ENCODE data around the gene SF3B5. TPM values are rescaled to one million over a fixed set of nuclear protein-coding genes. Genes with fewer than 3 reads are reported as not detected.

SF3B5 gene
- total and polyA plus RNA-seq, 9 of the 15 experiments (the other 6 are each of a cell fraction or from before 2014, with no cell fraction given) = 238 to 1,211 (median 407) TPM

DNA sequence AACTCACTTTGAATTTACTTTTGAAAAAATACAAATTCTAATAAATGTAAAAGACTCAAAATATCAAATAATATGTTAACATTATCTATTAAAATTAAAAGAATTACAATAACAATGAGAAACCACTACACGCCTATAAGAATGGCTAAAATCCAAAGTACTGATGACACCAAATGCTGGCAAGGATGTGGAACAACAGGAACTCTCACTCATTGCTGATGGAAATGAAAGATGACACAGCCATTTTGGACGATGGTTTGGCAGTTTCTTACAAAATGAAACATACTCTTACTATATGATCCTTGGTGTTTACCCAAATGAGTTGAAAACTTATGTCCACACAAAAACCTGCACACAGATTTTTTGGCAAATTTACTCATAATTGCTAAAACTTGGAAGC is 39.4 kb upstream of the SF3B5 start (continued):
- peak; percentile 34; the same call in 1 of the 2 replicates for TF ChIP-seq C11orf30 (IDR thresholded peaks at IDR 0.05; ENCODE audit: low read depth)
- TF ChIP-seq ZNF316 (IDR thresholded peaks at IDR 0.05) = peak; percentile 28; the same call in 1 of the 2 replicates

DNA sequence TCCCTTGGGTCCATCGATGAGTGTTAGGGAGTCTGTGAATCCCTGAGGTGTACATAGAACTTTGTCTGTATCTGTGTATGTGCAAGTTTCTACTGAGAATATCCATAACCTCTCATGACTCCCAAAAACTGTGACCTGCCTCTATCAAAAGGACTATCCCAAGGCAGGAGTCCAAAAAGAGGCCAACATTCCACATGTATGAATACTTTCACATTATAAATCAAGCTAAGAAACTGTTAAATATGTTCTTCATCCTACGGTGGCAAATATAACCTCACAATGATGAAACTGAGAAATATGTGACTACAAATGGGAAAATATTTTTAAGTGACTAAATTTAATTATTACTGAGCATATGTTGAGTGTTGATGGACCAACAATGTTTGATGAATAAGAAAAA is 38.8 kb upstream of the SF3B5 start:
- Histone ChIP-seq H3K9ac (ENCODE audit: insufficient read depth in 1 of 2, low read depth in 2 of 2, low read length in 2 of 2) (no peak overlapping the region), H3K9me3 (replicated peaks; ENCODE audit: control insufficient read depth, insufficient read depth, low read depth, low read length) (no peaks in the 10 kb centered on the region), H4K20me1 (replicated peaks; ENCODE audit: control insufficient read depth, insufficient read depth, low read length) (no peaks in the 10 kb centered on the region), H3K79me2 (ENCODE audit: control insufficient read depth, insufficient read depth, low read length) (no peaks in the 10 kb centered on the region), H3K36me3 (ENCODE audit: control insufficient read depth, insufficient read depth, low read length) (no peaks in the 10 kb centered on the region), H3K4me1 (replicated peaks in 1 of 2; ENCODE audit: control insufficient read depth in 2 of 2, insufficient read depth in 2 of 2, low read length in 2 of 2) (0 out of 5 replicates have a peak, but pooled peaks cover 0 to 2% of the 10 kb centered on the region in 2 experiments), H3K27me3 (ENCODE audit: control insufficient read depth in 2 of 2, insufficient read depth in 2 of 2, low read length in 2 of 2) (peaks cover 3 to 5% of the 10 kb centered on the region in 2 experiments; a peak in 4 of 5 replicates), H3K27ac (ENCODE audit: extremely low read depth, low read depth, low read length) (no peak overlapping the region), H3K9me1 (ENCODE audit: control insufficient read depth, insufficient read depth, low read length) (no peaks in the 10 kb centered on the region), H3K4me2 (ENCODE audit: insufficient read depth, low read length) (no peak overlapping the region), H2AFZ (ENCODE audit: low read depth, low read length) (no peak overlapping the region), H3K4me3 (no peak overlapping the region)
- intact Hi-C loops (cut with micrococcal nuclease) = no loop called here
- no peak for FAIRE-seq
- no peak for DNase-seq (ENCODE audit: extremely low read depth in 1 of 4, low spot score in 3 of 4)
- ATAC-seq = no peak
- POLR2A ChIA-PET = no interaction called here
- in situ Hi-C loops (cut with MboI) = no loop called here
- BruUV-seq (replicated peaks) = no TSS peak
- CTCF ChIA-PET (ENCODE audit: low intra/inter-chr PET ratio) = no interaction called here
- 12% methylated on average over 2 of the region's 2 CpGs for WGBS (ENCODE audit: insufficient coverage, low coverage, missing lambda C conversion rate)
- TF ChIP-seq, protein P1, sequence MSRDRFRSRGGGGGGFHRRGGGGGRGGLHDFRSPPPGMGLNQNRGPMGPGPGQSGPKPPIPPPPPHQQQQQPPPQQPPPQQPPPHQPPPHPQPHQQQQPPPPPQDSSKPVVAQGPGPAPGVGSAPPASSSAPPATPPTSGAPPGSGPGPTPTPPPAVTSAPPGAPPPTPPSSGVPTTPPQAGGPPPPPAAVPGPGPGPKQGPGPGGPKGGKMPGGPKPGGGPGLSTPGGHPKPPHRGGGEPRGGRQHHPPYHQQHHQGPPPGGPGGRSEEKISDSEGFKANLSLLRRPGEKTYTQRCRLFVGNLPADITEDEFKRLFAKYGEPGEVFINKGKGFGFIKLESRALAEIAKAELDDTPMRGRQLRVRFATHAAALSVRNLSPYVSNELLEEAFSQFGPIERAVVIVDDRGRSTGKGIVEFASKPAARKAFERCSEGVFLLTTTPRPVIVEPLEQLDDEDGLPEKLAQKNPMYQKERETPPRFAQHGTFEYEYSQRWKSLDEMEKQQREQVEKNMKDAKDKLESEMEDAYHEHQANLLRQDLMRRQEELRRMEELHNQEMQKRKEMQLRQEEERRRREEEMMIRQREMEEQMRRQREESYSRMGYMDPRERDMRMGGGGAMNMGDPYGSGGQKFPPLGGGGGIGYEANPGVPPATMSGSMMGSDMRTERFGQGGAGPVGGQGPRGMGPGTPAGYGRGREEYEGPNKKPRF (IDR thresholded peaks at IDR 0.05; ENCODE audit: low read depth, low read length) = no peak
- TF ChIP-seq ZNF354B (CRISPR knock-in tag; IDR thresholded peaks at IDR 0.05) (no peak), MYBL2 (IDR thresholded peaks at IDR 0.05; ENCODE audit: low read depth) (no peak), MYBL2 (CRISPR knock-in tag; IDR thresholded peaks at IDR 0.05; ENCODE audit: borderline replicate concordance) (no peak), POLR2A (conservative IDR thresholded peaks at IDR 0.05) (no peak), ZNF146 (CRISPR knock-in tag; IDR thresholded peaks at IDR 0.05; ENCODE audit: unreplicated experiment) (no peak), POU5F1 (IDR thresholded peaks at IDR 0.05; ENCODE audit: borderline replicate concordance, low read depth, low read length, partially characterized antibody) (no peak), CAMTA2 (CRISPR knock-in tag; conservative IDR thresholded peaks at IDR 0.05) (no peak), ATF7 (IDR thresholded peaks at IDR 0.05) (no peak)
- TF ChIP-seq, protein P2, sequence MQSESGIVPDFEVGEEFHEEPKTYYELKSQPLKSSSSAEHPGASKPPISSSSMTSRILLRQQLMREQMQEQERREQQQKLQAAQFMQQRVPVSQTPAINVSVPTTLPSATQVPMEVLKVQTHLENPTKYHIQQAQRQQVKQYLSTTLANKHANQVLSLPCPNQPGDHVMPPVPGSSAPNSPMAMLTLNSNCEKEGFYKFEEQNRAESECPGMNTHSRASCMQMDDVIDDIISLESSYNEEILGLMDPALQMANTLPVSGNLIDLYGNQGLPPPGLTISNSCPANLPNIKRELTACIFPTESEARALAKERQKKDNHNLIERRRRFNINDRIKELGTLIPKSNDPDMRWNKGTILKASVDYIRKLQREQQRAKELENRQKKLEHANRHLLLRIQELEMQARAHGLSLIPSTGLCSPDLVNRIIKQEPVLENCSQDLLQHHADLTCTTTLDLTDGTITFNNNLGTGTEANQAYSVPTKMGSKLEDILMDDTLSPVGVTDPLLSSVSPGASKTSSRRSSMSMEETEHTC (IDR thresholded peaks at IDR 0.05) = no peak
- TF ChIP-seq, protein P3, sequence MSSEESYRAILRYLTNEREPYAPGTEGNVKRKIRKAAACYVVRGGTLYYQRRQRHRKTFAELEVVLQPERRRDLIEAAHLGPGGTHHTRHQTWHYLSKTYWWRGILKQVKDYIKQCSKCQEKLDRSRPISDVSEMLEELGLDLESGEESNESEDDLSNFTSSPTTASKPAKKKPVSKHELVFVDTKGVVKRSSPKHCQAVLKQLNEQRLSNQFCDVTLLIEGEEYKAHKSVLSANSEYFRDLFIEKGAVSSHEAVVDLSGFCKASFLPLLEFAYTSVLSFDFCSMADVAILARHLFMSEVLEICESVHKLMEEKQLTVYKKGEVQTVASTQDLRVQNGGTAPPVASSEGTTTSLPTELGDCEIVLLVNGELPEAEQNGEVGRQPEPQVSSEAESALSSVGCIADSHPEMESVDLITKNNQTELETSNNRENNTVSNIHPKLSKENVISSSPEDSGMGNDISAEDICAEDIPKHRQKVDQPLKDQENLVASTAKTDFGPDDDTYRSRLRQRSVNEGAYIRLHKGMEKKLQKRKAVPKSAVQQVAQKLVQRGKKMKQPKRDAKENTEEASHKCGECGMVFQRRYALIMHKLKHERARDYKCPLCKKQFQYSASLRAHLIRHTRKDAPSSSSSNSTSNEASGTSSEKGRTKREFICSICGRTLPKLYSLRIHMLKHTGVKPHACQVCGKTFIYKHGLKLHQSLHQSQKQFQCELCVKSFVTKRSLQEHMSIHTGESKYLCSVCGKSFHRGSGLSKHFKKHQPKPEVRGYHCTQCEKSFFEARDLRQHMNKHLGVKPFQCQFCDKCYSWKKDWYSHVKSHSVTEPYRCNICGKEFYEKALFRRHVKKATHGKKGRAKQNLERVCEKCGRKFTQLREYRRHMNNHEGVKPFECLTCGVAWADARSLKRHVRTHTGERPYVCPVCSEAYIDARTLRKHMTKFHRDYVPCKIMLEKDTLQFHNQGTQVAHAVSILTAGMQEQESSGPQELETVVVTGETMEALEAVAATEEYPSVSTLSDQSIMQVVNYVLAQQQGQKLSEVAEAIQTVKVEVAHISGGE (CRISPR knock-in tag; IDR thresholded peaks at IDR 0.05) = no peak
